Stimulated activated CD8-positive, alpha-beta memory T cell treated with anti-CD3 and anti-CD28 coated beads, Interleukin-4, amount 100 ng/mL, for 24 hours (primary cell): ENCODE measurements around the gene OLR1.
A peak's percentile ranks its signal among the peaks of the same experiment; 100 is the strongest.
"Not testable (repeated sequence)": the region's sequence is repeated elsewhere in the genome, so short reads cannot be mapped to it uniquely, and the experiment has no call there.

ENCODE experiments used
- DNase-seq: peaks from one replicate; pipeline ENCODE4 v3.0.0-alpha.2; 2020; ENCODE audit warnings: low read depth

OLR1 gene

DNA sequence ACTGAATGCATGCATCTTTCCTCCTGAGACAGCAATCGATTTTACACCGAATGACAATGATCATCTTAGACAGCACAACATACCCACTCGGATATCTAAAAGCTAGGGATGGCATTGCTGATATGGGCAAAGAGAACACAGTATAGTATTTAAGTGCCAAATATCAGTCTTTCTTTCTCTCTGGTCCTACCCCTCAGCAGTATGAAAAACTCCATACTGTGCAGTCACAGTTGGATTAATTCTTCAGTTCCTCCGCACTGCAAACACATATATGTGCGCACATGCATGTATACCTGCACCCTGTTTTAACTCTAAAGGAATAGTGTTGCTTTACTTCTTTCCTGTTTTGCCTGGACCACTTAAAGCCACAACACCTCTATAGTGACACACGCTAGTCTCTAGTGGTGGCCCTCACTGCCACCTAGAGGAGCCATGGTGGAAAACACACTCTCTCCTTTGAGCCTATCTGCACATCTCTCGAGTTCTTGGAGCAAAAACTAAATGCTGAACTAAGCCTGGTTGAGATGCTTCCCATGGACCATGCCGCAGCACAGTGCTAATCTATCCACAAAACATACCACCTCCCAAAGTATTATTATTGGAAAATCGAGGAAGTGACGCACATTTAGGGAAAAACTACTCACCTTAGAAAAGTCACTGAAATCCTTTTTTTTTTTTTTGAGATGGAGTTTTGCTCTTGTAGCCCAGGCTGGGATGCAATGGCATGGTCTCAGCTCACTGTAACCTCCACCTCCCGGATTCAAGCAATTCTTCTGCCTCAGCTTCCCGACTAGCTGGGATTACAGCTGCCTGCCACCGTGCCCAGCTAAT lies 18.8 kb upstream of the OLR1 start:
- DNase-seq: peak; percentile 15

DNA sequence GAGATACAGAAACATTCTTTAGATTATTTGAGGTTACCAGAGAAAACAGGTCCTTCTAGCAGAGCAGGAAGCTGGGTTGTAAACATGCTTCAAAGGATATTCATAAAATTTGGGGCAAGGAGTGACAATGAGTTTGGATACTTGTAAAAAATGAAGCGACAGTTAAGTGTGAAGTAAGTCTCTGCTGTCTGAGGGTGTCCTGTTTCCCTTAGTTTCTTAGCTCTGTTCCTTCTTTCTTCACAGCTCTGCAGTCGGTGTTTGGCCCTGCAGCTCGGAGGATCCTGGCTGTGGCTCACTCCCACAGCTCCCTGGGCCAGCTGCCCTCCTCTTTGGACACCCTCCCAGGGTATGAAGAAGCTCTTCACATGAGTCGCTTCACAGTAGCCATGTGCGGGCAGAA lies 17.7 kb upstream of the OLR1 start:
- DNase-seq: no peak

DNA sequence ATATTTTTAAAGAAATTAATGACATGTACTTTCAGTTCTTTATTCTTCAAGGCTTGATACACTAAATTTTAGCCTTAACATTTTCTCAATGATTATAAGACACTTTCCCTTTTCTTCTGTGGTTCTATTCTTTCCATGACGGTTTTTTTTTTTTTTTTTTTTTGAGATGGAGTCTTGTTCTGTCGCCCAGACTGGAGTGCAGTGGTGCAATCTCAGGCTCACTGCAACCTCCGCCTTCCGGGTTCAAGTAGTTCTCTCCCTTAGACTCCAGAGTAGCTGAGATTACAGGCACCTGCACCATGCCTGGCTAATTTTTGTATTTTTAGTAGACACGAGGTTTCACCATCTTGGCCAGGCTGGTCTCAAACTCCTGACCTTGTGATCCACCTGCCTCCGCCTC lies 15.0 kb upstream of the OLR1 start:
- DNase-seq: not testable (repeated sequence)

DNA sequence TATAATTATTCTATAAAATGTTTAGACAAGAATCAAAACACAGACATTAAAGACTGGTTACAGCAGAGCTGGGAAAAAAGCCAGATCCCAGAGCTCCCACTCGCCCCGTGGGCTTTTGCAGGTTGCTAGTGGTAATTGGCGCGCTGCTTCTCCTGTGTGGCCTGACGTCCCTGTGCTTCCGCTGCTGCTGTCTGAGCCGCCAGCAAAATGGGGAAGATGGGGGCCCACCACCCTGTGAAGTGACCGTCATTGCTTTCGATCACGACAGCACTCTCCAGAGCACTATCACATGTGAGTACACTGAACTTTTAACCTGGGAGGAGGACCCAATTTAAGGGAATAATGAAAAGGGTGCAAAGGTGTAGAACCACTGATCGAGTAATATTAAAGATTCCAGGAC lies 14.4 kb upstream of the OLR1 start:
- no peak for DNase-seq

DNA sequence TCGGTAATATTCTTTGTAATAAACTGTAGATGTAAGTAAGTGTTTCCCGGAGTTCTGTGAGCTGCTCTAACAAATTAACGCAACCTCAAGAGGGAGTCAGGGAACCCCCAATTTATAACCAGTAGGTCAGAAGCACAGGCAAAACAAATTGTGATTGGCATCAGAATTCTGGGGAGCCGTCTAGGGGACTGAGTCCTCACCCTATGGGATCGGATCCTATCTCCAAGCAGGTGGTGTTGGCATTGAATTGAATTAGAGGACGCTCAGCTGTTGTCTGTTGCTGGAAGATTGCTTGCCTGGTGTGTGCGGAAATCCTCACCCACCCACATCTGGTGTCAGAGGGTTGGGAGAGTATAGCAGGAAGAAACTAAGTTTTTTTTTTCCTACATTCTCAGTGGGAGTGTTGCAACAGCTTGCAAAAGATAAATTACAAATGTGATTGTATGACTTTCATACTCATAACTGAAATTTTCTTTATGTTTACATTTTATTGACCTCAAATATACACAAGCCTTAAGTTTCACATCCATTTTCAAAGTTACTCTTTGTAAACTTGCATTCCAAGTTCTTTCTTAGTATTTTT lies 12.4 kb upstream of the OLR1 start:
- no peak for DNase-seq

DNA sequence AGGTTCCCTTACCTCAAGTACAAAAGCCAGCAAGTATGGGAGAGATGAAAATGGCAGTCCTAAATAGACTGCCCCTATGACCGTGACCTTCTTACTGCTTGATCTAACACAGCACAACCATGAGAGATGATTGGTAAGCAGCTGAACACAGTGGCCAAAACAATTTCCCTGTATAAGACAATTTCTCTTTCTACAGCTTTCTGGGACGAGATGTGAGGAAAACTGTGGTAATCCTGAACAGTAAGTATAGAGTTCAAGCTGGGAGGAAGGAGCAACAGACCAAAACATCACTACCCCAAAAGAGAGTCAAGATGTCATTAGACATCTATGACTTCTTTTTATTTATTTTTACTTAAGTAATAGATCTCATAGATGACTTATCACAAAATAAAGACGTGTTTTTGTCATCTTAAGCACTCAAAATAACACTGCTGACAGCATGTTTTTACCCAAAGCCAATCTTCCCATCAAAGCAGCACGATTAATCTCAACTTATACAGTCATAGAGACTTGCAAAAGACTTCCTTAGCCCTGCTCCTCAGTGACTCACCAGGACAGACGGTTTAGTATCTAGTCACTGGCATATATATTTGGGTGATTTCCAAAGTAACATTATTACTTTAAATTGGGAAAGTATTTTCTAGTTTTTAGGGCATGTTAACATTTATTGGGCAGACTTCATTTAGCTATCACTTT lies 10.6 kb upstream of the OLR1 start:
- DNase-seq: no peak

DNA sequence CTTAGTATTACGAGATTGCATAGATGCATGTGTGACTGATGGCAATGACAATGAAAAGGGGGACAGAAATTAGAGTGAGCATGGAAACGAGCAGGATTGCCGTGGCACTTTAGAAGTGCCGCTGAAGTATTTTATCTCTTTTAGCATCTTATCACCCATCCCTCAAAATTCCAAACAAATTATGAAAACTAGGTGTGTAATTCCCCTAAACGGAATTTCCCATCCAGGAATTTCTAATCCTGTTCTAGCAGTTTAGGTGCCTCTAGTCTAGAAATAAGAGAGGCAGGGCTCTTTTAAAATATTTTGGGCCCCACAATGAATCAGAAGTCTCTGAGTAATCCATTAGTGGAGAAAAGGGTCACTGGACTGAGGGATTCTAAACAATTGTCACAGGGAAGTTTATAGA lies 7.8 kb upstream of the OLR1 start:
- DNase-seq: no peak

DNA sequence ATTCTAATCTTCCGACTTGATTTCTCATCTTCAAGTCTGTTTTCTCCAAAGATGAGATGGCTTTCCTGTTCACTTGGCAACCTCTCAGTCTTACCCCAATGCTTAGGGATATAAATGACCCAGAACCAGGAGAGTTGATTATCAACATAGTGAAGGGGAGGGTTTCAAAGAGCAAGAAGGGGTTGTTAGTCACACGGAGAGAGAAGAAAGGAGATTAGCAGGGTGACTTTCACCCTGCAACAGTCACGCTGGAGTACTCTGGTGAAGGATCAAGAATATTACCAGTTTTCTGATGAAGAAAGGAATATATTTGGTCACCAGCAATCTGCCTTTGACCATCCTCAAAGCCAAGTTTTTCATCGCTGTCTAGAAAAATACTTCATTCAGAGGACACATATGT lies 6.9 kb upstream of the OLR1 start, which contains the start of gene TMEM52B:
TSS of gene TMEM52B (plus strand) at position 212 of the 400 bp plus-strand sequence. CDS start 543 bp downstream, outside the sequence.
- DNase-seq: no peak

DNA sequence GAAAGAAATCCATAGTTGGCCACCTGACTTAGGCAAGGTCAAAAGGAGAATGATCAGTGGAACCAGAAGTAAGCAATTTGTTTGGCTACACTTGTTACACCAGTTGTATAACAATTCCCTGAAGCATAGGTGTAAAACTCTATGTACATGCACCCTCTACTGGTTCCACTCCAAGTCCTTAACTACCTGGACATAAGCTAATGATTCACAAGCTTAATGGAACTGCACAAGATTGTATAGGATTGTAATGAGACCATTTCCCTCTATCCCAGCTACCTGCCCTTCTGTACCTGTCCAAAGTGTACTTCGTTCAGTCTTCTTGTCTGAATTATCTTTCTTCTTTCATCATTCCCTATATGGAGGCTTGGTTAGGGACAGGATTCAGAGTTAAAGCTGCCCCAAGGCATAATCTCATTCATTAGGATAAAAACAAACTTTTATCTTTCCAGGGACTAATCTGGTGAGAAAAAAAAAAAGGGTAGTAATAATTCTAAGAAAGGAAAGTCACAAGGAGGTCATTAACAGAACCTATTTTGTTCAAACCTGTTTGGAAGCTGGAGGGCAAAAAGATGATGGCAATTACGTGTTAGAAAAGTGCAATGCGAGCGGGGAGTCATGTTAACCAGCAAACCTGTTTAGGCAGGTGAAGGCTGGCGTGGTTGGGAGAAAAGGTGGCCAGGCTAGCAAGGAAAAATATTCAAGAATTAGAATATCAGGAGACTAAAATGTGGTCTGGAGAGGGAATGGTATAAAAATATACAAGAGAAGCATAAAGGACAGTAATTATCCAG lies 4.1 kb upstream of the OLR1 start:
- DNase-seq: no peak

DNA sequence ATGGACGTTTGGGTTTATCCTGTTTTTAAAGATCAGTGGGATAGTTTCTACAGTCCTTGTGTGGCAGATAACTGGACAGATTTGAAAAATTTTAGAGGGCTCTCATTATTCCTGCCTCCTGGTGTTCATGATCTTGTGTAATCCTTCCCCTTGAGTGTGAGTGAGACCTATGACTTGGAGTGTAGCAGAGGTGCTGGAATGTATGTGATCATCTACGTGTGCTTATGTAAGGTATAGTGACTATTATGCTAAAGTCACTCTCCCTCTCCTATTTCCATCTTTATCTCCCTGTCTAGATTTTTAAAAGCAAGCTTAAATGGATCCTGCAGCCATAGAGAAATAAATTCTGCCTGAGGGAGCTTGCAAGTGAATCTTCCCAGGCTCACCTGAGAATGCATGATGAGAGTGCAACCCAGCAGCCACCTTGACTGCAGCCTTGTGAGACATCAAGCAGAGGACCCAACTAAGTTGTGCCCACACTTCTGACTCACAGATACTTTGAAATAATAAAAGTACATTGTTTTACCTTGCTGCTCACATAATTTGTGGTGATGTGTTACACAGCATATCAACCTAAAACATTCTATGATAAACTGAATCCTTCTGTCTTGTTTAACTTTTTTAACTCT lies 3.2 kb upstream of the OLR1 start:
- no peak for DNase-seq

DNA sequence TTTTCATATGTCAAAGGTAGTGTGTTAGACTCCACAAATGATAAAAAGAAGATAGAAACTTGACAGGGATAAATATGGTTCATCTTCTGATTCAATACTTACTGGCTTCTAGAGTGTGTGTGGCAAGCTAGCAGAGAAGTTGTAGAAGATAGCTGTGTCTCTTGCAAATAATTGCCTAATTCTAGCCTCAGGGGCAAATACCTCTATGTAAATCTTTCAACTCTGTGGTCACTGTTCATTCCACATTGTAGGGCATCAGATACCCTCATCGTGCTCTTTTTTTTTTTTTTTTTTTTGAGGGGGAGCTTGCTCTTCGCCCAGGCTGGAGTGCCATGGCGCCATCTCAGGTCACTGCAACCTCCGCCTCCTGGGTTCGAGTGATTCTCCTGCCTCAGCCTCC lies 1.7 kb downstream of the OLR1 start:
- no peak for DNase-seq

DNA sequence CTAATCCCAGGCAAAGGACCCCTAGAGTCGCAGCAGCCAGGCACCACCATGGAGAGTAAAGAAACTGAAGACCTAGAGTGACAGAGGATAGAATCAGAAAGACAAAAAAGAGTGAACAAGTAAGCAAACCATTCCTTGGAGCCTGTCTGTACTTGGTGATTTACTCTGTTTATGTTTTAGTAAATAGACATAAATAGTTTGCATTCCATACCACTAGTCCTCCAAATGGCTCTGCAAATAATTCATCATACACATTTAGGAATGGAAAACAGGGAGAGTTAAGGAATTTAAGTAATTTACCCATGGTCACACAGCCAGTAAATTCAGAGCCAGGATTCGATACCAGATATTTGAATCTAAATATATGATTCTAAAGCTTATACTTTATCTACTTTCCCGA lies 2.8 kb downstream of the OLR1 start:
- DNase-seq: no peak

DNA sequence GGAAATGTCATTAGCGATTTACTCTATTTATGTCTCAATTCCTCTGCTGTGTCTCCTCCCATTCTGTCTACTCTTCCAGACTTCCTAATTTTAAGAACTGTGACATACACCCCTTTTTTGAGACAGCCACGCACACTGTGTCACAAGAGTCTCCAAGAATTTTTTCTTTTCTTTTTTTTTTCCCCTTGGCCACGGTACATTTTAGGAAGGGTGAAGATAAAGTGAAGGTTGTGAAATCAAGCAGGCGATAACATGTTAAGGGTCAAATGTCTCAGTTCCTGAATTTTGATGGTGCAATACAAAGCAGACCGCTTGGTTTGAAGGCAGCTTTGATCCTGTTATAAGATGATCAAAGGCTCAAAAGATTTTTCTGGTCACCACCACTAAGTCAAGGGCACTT lies 4.3 kb downstream of the OLR1 start:
- DNase-seq: no peak

DNA sequence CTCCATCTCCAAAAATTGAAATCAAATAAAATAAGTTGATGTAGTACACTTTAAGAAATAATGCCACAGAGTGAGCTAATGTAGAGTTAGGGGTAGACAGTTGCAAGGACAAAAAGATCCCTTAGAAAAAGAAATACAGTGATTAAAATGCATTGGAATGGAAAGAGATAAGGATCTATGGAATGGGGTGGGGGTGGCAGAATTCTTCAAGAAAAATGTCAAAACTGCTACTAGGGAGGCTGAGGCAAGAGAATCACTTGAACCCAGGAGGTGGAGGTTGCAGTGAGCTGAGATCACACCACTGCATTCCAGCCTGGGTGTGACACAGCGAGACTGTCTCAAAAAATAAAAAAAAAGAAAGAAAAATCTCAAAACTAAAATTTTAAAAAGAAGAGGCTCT lies 6.5 kb downstream of the OLR1 start:
- DNase-seq: no peak

DNA sequence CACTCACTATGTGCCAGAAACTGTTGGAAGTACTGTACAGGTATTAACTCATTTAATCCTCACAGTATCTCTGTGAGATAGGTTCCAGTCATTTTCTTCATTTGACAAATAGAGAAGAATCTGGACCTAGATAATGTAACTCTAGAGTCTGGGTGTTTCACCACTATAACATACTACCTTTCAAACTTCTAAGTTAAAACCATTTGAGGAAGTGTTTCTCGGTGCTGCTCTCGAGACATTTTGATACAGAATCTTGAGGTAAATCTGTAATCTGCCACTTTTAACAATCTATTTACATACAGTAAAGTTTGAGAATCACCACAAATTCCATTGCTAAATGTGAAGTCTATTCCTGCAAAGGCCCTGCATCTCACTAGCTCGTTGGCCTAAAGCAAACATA lies 8.8 kb downstream of the OLR1 start:
- no peak for DNase-seq

DNA sequence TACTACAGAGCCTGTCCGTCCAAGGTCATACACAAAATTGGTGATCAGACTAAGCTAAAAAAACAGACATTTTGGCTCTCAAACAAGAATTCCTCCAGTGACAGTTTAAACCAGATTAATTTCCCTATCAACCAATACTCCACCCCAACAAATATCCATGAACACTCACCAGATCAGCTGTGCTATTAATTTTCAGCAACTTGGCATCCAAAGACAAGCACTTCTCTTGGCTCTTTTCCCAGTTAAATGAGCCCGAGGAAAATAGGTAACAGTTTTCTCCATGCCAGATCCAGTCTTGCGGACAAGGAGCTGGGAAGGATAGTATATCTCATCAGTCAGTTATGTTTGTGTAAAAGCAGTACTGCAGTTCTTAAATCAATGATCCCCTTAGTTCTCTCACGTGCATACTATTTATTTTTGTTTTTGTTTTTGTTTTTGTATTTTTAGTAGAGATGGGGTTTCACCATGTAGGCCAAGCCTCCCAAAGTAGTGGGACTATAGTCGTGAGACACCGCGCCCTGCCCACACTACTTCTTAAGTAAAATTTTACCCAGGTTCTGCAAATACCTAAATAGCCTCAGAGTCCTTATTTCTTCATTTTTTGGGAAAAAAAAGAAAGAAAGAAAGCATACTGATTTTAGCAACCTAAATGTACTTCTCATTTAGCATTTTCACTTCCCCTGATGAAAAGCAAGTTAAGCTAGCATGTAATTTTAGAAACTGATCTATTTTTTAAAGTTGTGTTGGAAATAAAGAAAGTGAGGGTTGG lies 11.1 kb downstream of the OLR1 start:
- no peak for DNase-seq

DNA sequence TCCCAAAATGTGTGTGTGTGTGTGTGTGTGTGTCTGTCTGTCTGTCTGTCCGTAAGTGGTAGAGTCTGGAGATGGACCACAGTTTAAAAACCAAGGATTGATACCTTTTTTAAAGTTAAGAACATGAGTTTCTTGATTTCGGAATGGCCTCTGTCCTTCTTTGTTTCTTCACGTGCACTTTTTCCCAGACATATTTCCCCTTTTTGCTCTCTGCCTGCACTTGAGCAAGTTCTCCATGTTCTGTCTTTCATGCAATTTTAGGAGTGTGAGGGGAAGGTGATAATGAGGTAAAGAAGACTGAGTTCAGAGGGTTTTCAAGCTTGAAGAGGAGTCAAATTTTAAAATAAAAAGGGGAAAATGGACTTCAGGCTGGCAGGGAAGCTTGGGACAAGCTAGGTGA lies 12.7 kb downstream of the OLR1 start:
- DNase-seq: no peak

DNA sequence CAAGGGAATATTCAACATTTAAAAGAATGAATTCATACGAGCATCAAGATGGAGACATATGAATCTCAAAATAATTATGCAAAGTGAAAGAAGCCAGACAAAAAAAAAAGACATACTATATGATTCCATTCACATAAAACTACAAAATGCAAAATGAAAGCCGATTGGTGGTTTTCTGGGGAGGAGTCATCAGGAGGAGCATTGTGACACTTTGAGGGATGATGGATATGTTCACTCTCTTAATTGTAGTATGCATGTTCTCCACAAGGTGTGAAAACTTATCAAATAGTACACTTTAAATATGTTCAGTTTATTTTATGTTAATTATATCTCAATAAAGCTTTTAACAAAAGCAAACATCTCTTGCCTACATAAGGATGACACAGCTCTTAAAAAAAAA lies 13.5 kb downstream of the OLR1 start:
- DNase-seq: no peak

DNA sequence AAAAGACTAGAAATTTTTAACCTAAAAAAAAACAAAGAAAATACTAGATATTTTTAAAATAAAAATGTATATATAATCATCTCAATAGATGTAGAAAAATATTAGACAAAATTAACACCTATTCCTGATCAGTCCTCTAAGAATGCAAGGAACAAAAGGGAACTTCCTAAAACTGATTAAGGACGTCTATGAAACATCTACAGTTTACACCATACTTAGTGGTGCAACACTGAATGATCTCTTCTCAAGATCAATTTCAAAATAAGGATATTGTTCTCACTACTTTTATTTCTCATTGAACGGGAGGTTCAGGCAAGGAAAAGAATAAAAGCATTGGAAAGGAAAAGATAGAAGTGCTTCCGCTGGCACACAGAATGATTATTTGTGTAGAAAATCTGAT lies 16.0 kb downstream of the OLR1 start:
- no peak for DNase-seq

DNA sequence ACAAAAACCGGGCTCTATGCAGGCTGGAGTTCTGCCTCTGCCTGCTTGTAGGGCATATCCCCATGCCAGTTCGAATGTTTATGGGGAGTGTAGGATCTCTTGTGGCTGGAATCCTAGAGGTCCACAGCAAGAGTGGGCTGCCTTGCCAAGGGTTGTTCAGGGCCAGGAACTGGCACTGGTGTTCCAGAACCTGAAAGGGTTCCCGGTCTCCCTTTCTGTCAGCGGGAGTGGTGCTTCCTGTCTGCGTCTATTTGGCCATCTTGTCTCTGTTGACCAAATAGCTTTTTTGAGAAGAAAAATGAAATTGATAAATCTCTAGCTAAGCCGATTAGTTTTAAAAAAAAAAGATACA lies 17.8 kb downstream of the OLR1 start:
- no peak for DNase-seq
